Activated CD4-positive, alpha-beta memory T cell treated with anti-CD3 and anti-CD28 coated beads, Interleukin-2, amount 10 ng/mL, durations not matched to agents 7 days and 5 days (primary cell): Measurements from ENCODE around the gene NOP58. TPM values are rescaled to one million over a fixed set of nuclear protein-coding genes. Genes with fewer than 3 reads are reported as not detected.
"Not testable (repeated sequence)": the region's sequence is repeated elsewhere in the genome, so short reads cannot be mapped to it uniquely, and the experiment has no call there.

Experiments used
- CTCF ChIA-PET: fragments of 350-600 bp; sonication (Branson Sonifier 250); formaldehyde crosslinking; loops from one replicate; lab custom pipeline; 2021; ENCODE audit warnings: antibody characterized with exemption, inconsistent platforms; lab: Charles Lee
- POLR2A ChIA-PET: fragments of 350-600 bp; sonication (Branson Sonifier 250); formaldehyde crosslinking; loops from one replicate; lab custom pipeline; 2021; ENCODE audit warnings: antibody characterized with exemption; lab: Charles Lee
- DNase-seq: peaks from one replicate; pipeline ENCODE4 v3.0.0-alpha.2; 2020
- H3K27ac Mint-ChIP-seq: one replicate; pipeline ENCODE4 v1.8.0; 2021; ENCODE audit warnings: mild to moderate bottlenecking, mixed read lengths
- H3K27me3 Mint-ChIP-seq: one replicate; pipeline ENCODE4 v1.8.0; 2021; ENCODE audit warnings: mixed read lengths
- H3K36me3 Mint-ChIP-seq: one replicate; pipeline ENCODE4 v1.8.0; 2021; ENCODE audit warnings: low read depth, mixed read lengths
- H3K4me1 Mint-ChIP-seq: one replicate; pipeline ENCODE4 v1.8.0; 2021; ENCODE audit warnings: mixed read lengths
- H3K4me3 Mint-ChIP-seq: one replicate; pipeline ENCODE4 v1.8.0; 2021; ENCODE audit warnings: mild to moderate bottlenecking, mixed read lengths
- H3K9me3 Mint-ChIP-seq: one replicate; pipeline ENCODE4 v1.8.0; 2021; ENCODE audit warnings: mixed read lengths
- total RNA-seq, 2 experiments: library from RNA; stranded (reverse); gene quantifications; one replicate each; pipeline ENCODE4 v1.2.3, GENCODE V29; 2021

Gene NOP58
- total RNA-seq, 2 experiments from 2014 or later, result 103 to 108 TPM

- Mint-ChIP-seq H3K4me3 (peak overlapping the region; percentile 66), H3K27ac (peak overlapping the region; percentile 90), H3K4me1 (peaks cover 46% of the 10 kb centered on the region), H3K9me3 (no peaks in the 10 kb centered on the region), H3K36me3 (peaks cover 19% of the 10 kb centered on the region), H3K27me3 (no peaks in the 10 kb centered on the region)
- no peak for DNase-seq
- POLR2A ChIA-PET, result interaction anchor here (1.0 to 2.2 kb wide), 6 partner anchors 9 to 1007 kb away, joined by 3 to 11 read pairs (median 6); partner anchors contain the start of gene SUMO1
- CTCF ChIA-PET, result interaction anchor here (2.0 kb wide), 1 partner anchor 9 kb away, joined by 9 read pairs; no protein-coding TSS in a partner anchor
Measured at GRCh38 chr2:202270487-202270886, 4.9 kb downstream of the NOP58 start.

GRCh38 chr2:202276078-202276720 is 10.6 kb downstream of the NOP58 start:
- POLR2A ChIA-PET, result interaction anchor here (1.5 to 6.9 kb wide), 2 partner anchors 10 to 496 kb away, joined by 4 to 100 read pairs; partner anchors contain the start of genes ALS2 and NOP58
- CTCF ChIA-PET, H3K4me3 Mint-ChIP-seq, DNase-seq, H3K9me3 Mint-ChIP-seq, H3K27me3 Mint-ChIP-seq: not testable (repeated sequence)
- Mint-ChIP-seq H3K36me3 (peaks cover 35% of the 10 kb centered on the region), H3K4me1 (peaks cover 57% of the 10 kb centered on the region), H3K27ac (peak overlapping the region; percentile 75)

- POLR2A ChIA-PET, result interaction anchor here (0.9 to 6.9 kb wide), 8 partner anchors 8 to 1028 kb away, joined by 3 to 100 read pairs (median 6); partner anchors contain the start of genes ALS2, NOP58 and SUMO1
- peaks cover 51% of the 10 kb centered on the region for H3K36me3 Mint-ChIP-seq
- no peak overlapping the region for H3K4me3 Mint-ChIP-seq
Measured at GRCh38 chr2:202278036-202278760, 12.6 kb downstream of the NOP58 start.

GRCh38 chr2:202278944-202279343 is 13.4 kb downstream of the NOP58 start:
- no peak for DNase-seq
- POLR2A ChIA-PET, result interaction anchor here (1.0 to 6.9 kb wide), 4 partner anchors 8 to 13 kb away, joined by 4 to 100 read pairs (median 8); partner anchors contain the start of gene NOP58
- CTCF ChIA-PET, result interaction anchor here (0.6 to 2.2 kb wide), 6 partner anchors 9 to 81 kb away, joined by 3 to 9 read pairs (median 3); no protein-coding TSS in a partner anchor
- H3K4me1 Mint-ChIP-seq, result peaks cover 41% of the 10 kb centered on the region
- no peaks in the 10 kb centered on the region for H3K27me3 Mint-ChIP-seq
- no peak overlapping the region for H3K4me3 Mint-ChIP-seq
- H3K9me3 Mint-ChIP-seq, result no peaks in the 10 kb centered on the region
- H3K27ac Mint-ChIP-seq, result no peak overlapping the region
- peaks cover 51% of the 10 kb centered on the region for H3K36me3 Mint-ChIP-seq

More at GRCh38 chr2:202278036-202278760, 12.6 kb downstream of the NOP58 start:
- CTCF ChIA-PET, result interaction anchor here (1.0 to 2.2 kb wide), 5 partner anchors 9 to 16 kb away, joined by 3 to 9 read pairs (median 5); no protein-coding TSS in a partner anchor
- no peaks in the 10 kb centered on the region for H3K27me3 Mint-ChIP-seq
- no peak for DNase-seq
- no peaks in the 10 kb centered on the region for H3K9me3 Mint-ChIP-seq
- H3K4me1 Mint-ChIP-seq, result peaks cover 43% of the 10 kb centered on the region
- H3K27ac Mint-ChIP-seq, result peak overlapping the region; percentile 75

- Mint-ChIP-seq H3K4me3 (no peak overlapping the region), H3K4me1 (peaks cover 2% of the 10 kb centered on the region), H3K27me3 (no peaks in the 10 kb centered on the region), H3K27ac (no peak overlapping the region), H3K9me3 (no peaks in the 10 kb centered on the region), H3K36me3 (peaks cover 59% of the 10 kb centered on the region)
- ChIA-PET CTCF (interaction anchor here (0.7 kb wide), 1 partner anchor 8 kb away, joined by 3 read pairs; no protein-coding TSS in a partner anchor), POLR2A (interaction anchor here (1.0 to 1.6 kb wide), 2 partner anchors 8 to 14 kb away, joined by 4 read pairs; no protein-coding TSS in a partner anchor)
- DNase-seq, result no peak
Measured at GRCh38 chr2:202286595-202286994, 21.0 kb downstream of the NOP58 start.

GRCh38 chr2:202289394-202290204 is 24.0 kb downstream of the NOP58 start:
- CTCF ChIA-PET, result no interaction called here
- POLR2A ChIA-PET, result interaction anchor here (1.7 kb wide), 1 partner anchor 11 kb away, joined by 8 read pairs; no protein-coding TSS in a partner anchor
- Mint-ChIP-seq H3K4me3 (no peak overlapping the region), H3K4me1 (peaks cover 2% of the 10 kb centered on the region), H3K27ac (no peak overlapping the region), H3K36me3 (peaks cover 52% of the 10 kb centered on the region), H3K27me3 (no peaks in the 10 kb centered on the region), H3K9me3 (no peaks in the 10 kb centered on the region)
- no peak for DNase-seq

- CTCF ChIA-PET, result interaction anchor here (1.1 kb wide), 1 partner anchor 9 kb away, joined by 3 read pairs; no protein-coding TSS in a partner anchor
- POLR2A ChIA-PET, result no interaction called here
Measured at GRCh38 chr2:202290316-202290715, 24.8 kb downstream of the NOP58 start.

GRCh38 chr2:202290970-202291369 is 25.4 kb downstream of the NOP58 start:
- ChIA-PET POLR2A (no interaction called here), CTCF (interaction anchor here (1.1 kb wide), 1 partner anchor 9 kb away, joined by 3 read pairs; no protein-coding TSS in a partner anchor)
- Mint-ChIP-seq H3K36me3 (peaks cover 55% of the 10 kb centered on the region), H3K4me3 (no peak overlapping the region), H3K4me1 (peaks cover 2% of the 10 kb centered on the region), H3K27ac (no peak overlapping the region), H3K9me3 (no peaks in the 10 kb centered on the region), H3K27me3 (no peaks in the 10 kb centered on the region)
- no peak for DNase-seq

More at GRCh38 chr2:202290316-202290715, 24.8 kb downstream of the NOP58 start:
- Mint-ChIP-seq H3K27ac (no peak overlapping the region), H3K36me3 (peaks cover 53% of the 10 kb centered on the region), H3K4me3 (no peak overlapping the region), H3K27me3 (no peaks in the 10 kb centered on the region), H3K9me3 (no peaks in the 10 kb centered on the region), H3K4me1 (peaks cover 2% of the 10 kb centered on the region)
- no peak for DNase-seq

- Mint-ChIP-seq H3K4me3 (no peak overlapping the region), H3K27ac (peak overlapping the region; percentile 60), H3K4me1 (peaks cover 12% of the 10 kb centered on the region), H3K36me3 (peaks cover 84% of the 10 kb centered on the region), H3K27me3 (no peaks in the 10 kb centered on the region), H3K9me3 (no peaks in the 10 kb centered on the region)
- ChIA-PET POLR2A (interaction anchor here (0.6 to 1.1 kb wide), 3 partner anchors 16 to 33 kb away, joined by 3 read pairs; no protein-coding TSS in a partner anchor), CTCF (interaction anchor here (0.7 to 1.2 kb wide), 3 partner anchors 9 to 1227 kb away, joined by 3 to 5 read pairs (median 3); no protein-coding TSS in a partner anchor)
- DNase-seq, result no peak
Measured at GRCh38 chr2:202299712-202300111, 34.1 kb downstream of the NOP58 start.

- no peak for DNase-seq
- Mint-ChIP-seq H3K27me3 (no peaks in the 10 kb centered on the region), H3K36me3 (peaks cover 69% of the 10 kb centered on the region), H3K9me3 (no peaks in the 10 kb centered on the region), H3K4me1 (peaks cover 4% of the 10 kb centered on the region), H3K27ac (no peak overlapping the region), H3K4me3 (no peak overlapping the region)
- POLR2A ChIA-PET, result interaction anchor here (1.1 kb wide), 1 partner anchor 11 kb away, joined by 3 read pairs; no protein-coding TSS in a partner anchor
- CTCF ChIA-PET, result no interaction called here
Measured at GRCh38 chr2:202306034-202306433, 40.5 kb downstream of the NOP58 start.

GRCh38 chr2:202307690-202308089 is 42.1 kb downstream of the NOP58 start:
- POLR2A ChIA-PET, result no interaction called here
- DNase-seq, result no peak
- Mint-ChIP-seq H3K4me3 (no peak overlapping the region), H3K9me3 (no peaks in the 10 kb centered on the region), H3K27ac (no peak overlapping the region), H3K36me3 (peaks cover 61% of the 10 kb centered on the region), H3K27me3 (no peaks in the 10 kb centered on the region), H3K4me1 (no peaks in the 10 kb centered on the region)
- CTCF ChIA-PET, result interaction anchor here (1.1 to 1.2 kb wide), 2 partner anchors 13 to 28 kb away, joined by 3 read pairs; no protein-coding TSS in a partner anchor
